ENCODE measurements around the gene HDGFL2.
A peak's percentile ranks its signal among the peaks of the same experiment; 100 is the strongest.

HDGFL2 gene

GRCh38 chr19:4449639-4450028 is 22.5 kb upstream of the HDGFL2 start:
- H3K9ac ChIP-seq = no peak overlapping the region
- H3K27ac ChIP-seq = no peak overlapping the region
- TF ChIP-seq Cebpa-rat (IDR thresholded peaks at IDR 0.05) = no peak
- no peak overlapping the region for H3K4me3 ChIP-seq
- no peak overlapping the region for H3K4me2 ChIP-seq
- peaks cover 68% of the 10 kb centered on the region for H4K20me1 ChIP-seq
- H3K9me3 ChIP-seq = no peaks in the 10 kb centered on the region
- no peaks in the 10 kb centered on the region for H3K27me3 ChIP-seq
- peaks cover 85% of the 10 kb centered on the region for H3K36me3 ChIP-seq
- H3K4me1 ChIP-seq = peaks cover 35% of the 10 kb centered on the region

- H3K4me3 ChIP-seq = no peak overlapping the region
- peaks cover 57% of the 10 kb centered on the region for H3K36me3 ChIP-seq
- TF ChIP-seq Cebpa-rat (IDR thresholded peaks at IDR 0.05) = no peak
- H3K4me2 ChIP-seq = peak overlapping the region; percentile 98
- peaks cover 67% of the 10 kb centered on the region for H4K20me1 ChIP-seq
- no peaks in the 10 kb centered on the region for H3K27me3 ChIP-seq
- peaks cover 52% of the 10 kb centered on the region for H3K4me1 ChIP-seq
- peak overlapping the region; percentile 63; the same call in 1 of the 2 replicates for H3K9ac ChIP-seq
- peak overlapping the region; percentile 73 for H3K27ac ChIP-seq
- no peaks in the 10 kb centered on the region for H3K9me3 ChIP-seq
Observed at GRCh38 chr19:4452230-4452990, 19.7 kb upstream of the HDGFL2 start.

- Histone ChIP-seq H3K27me3 (no peaks in the 10 kb centered on the region), H4K20me1 (peaks cover 59% of the 10 kb centered on the region), H3K4me2 (peak overlapping the region; percentile 98), H3K9ac (peak overlapping the region; percentile 63; the same call in 1 of the 2 replicates), H3K9me3 (no peaks in the 10 kb centered on the region), H3K4me3 (peak overlapping the region; percentile 48; the same call in 1 of the 2 replicates), H3K27ac (peak overlapping the region; percentile 73), H3K4me1 (peaks cover 58% of the 10 kb centered on the region), H3K36me3 (peaks cover 46% of the 10 kb centered on the region)
- TF ChIP-seq Cebpa-rat (IDR thresholded peaks at IDR 0.05) = no peak
Observed at GRCh38 chr19:4453232-4454179, 18.6 kb upstream of the HDGFL2 start.

- TF ChIP-seq Cebpa-rat (IDR thresholded peaks at IDR 0.05) = no peak
- no peak overlapping the region for H3K4me3 ChIP-seq
- H3K4me2 ChIP-seq = peak overlapping the region; percentile 98
- peaks cover 59% of the 10 kb centered on the region for H4K20me1 ChIP-seq
- no peaks in the 10 kb centered on the region for H3K9me3 ChIP-seq
- H3K27ac ChIP-seq = peak overlapping the region; percentile 44; the same call in 1 of the 2 replicates
- H3K36me3 ChIP-seq = peaks cover 31% of the 10 kb centered on the region
- H3K9ac ChIP-seq = peak overlapping the region; percentile 73
- H3K27me3 ChIP-seq = no peaks in the 10 kb centered on the region
- H3K4me1 ChIP-seq = peaks cover 58% of the 10 kb centered on the region
Observed at GRCh38 chr19:4454747-4455718, 17.1 kb upstream of the HDGFL2 start.

GRCh38 chr19:4455719-4456475 is 16.2 kb upstream of the HDGFL2 start:
- no peaks in the 10 kb centered on the region for H3K9me3 ChIP-seq
- H3K4me1 ChIP-seq = peaks cover 58% of the 10 kb centered on the region
- peak overlapping the region; percentile 98 for H3K4me2 ChIP-seq
- H3K36me3 ChIP-seq = peaks cover 22% of the 10 kb centered on the region
- peak overlapping the region; percentile 73 for H3K9ac ChIP-seq
- H3K27ac ChIP-seq = peak overlapping the region; percentile 45
- no peaks in the 10 kb centered on the region for H3K27me3 ChIP-seq
- TF ChIP-seq Cebpa-rat (IDR thresholded peaks at IDR 0.05) = no peak
- H3K4me3 ChIP-seq = peak overlapping the region; percentile 73
- H4K20me1 ChIP-seq = peaks cover 59% of the 10 kb centered on the region

GRCh38 chr19:4456476-4456842 is 15.6 kb upstream of the HDGFL2 start:
- Histone ChIP-seq H3K9me3 (no peaks in the 10 kb centered on the region), H3K27me3 (no peaks in the 10 kb centered on the region), H3K4me2 (peak overlapping the region; percentile 98), H3K36me3 (peaks cover 17% of the 10 kb centered on the region), H3K27ac (peak overlapping the region; percentile 45), H3K4me1 (peaks cover 58% of the 10 kb centered on the region), H3K4me3 (peak overlapping the region; percentile 73), H3K9ac (peak overlapping the region; percentile 73), H4K20me1 (peaks cover 54% of the 10 kb centered on the region)
- no peak for TF ChIP-seq Cebpa-rat (IDR thresholded peaks at IDR 0.05)

- Histone ChIP-seq H3K36me3 (peaks cover 11% of the 10 kb centered on the region), H3K27ac (peak overlapping the region; percentile 69), H3K4me1 (peaks cover 56% of the 10 kb centered on the region), H3K4me3 (peak overlapping the region; percentile 73), H3K9ac (peak overlapping the region; percentile 73), H4K20me1 (peaks cover 50% of the 10 kb centered on the region), H3K27me3 (no peaks in the 10 kb centered on the region), H3K9me3 (no peaks in the 10 kb centered on the region), H3K4me2 (peak overlapping the region; percentile 98)
- no peak for TF ChIP-seq Cebpa-rat (IDR thresholded peaks at IDR 0.05)
Observed at GRCh38 chr19:4456843-4457653, 15.0 kb upstream of the HDGFL2 start.
